ENCODE data around the gene ZMYND19. TPM values are rescaled to one million over a fixed set of nuclear protein-coding genes. Genes with fewer than 3 reads are reported as not detected.
"Not testable (repeated sequence)": the region's sequence is repeated elsewhere in the genome, so short reads cannot be mapped to it uniquely, and the experiment has no call there.

Gene ZMYND19
- total RNA-seq, 1 experiment from 2014 or later: 38.5 TPM

GRCh38 chr9:137614631-137615386 is 24.5 kb upstream of the ZMYND19 start:
- DNase-seq (ENCODE audit: low read depth): no peak

- DNase-seq (ENCODE audit: low read depth): no peak
Measured at GRCh38 chr9:137613738-137614523, 23.6 kb upstream of the ZMYND19 start.

GRCh38 chr9:137613259-137613658 is 22.9 kb upstream of the ZMYND19 start:
- no peak for DNase-seq (ENCODE audit: low read depth)

GRCh38 chr9:137612741-137613142 is 22.4 kb upstream of the ZMYND19 start:
- no peak for DNase-seq (ENCODE audit: low read depth)

GRCh38 chr9:137611623-137612609 is 21.6 kb upstream of the ZMYND19 start:
- peak; percentile 78 for DNase-seq (ENCODE audit: low read depth)

- DNase-seq (ENCODE audit: low read depth): no peak
Measured at GRCh38 chr9:137610944-137611343, 20.6 kb upstream of the ZMYND19 start.

GRCh38 chr9:137607141-137607857 is 17.0 kb upstream of the ZMYND19 start:
- no peak for DNase-seq (ENCODE audit: low read depth)

- no peak for DNase-seq (ENCODE audit: low read depth)
Measured at GRCh38 chr9:137606734-137607138, 16.4 kb upstream of the ZMYND19 start.

- no peak for DNase-seq (ENCODE audit: low read depth)
Measured at GRCh38 chr9:137606005-137606621, 15.8 kb upstream of the ZMYND19 start.

- DNase-seq (ENCODE audit: low read depth): peak; percentile 87
Measured at GRCh38 chr9:137605121-137606004, 15.1 kb upstream of the ZMYND19 start, which contains the start of gene ARRDC1. TSS of gene ARRDC1 (plus strand) at chr9:137605686. CDS start at chr9:137605718, 32 bp downstream.

GRCh38 chr9:137604345-137605086 is 14.2 kb upstream of the ZMYND19 start:
- no peak for DNase-seq (ENCODE audit: low read depth)

GRCh38 chr9:137603879-137604278 is 13.6 kb upstream of the ZMYND19 start:
- DNase-seq (ENCODE audit: low read depth): no peak

GRCh38 chr9:137602661-137603060 is 12.3 kb upstream of the ZMYND19 start:
- no peak for DNase-seq (ENCODE audit: low read depth)

- no peak for DNase-seq (ENCODE audit: low read depth)
Measured at GRCh38 chr9:137598943-137599342, 8.6 kb upstream of the ZMYND19 start.

- DNase-seq (ENCODE audit: low read depth): not testable (repeated sequence)
Measured at GRCh38 chr9:137596577-137596976, 6.3 kb upstream of the ZMYND19 start.

GRCh38 chr9:137593176-137593575 is 2.9 kb upstream of the ZMYND19 start:
- DNase-seq (ENCODE audit: low read depth): no peak

GRCh38 chr9:137592767-137593166 is 2.5 kb upstream of the ZMYND19 start:
- DNase-seq (ENCODE audit: low read depth): no peak

GRCh38 chr9:137590123-137590468 is 216 bp downstream of the ZMYND19 start:
- no peak for DNase-seq (ENCODE audit: low read depth)
